ENCODE measurements around the gene OR5H1.
"Not testable (repeated sequence)": the region's sequence is repeated elsewhere in the genome, so short reads cannot be mapped to it uniquely, and the experiment has no call there.

The OR5H1 gene

GRCh38 chr3:98130421-98130820 is at the start of gene OR5H1:
Gene OR5H1 (plus strand): TSS chr3:98130721. CDS start chr3:98132698, 1,977 bp downstream.
- DNase-seq (ENCODE audit: low spot score) = no peak

- DNase-seq (ENCODE audit: low spot score) = no peak
These were observed 43.6 kb upstream of the OR5H1 start, which contains the start of gene OR5AC2 for GRCh38 chr3:98086873-98087272. Gene OR5AC2 (plus strand): TSS chr3:98087173. CDS start chr3:98087173, 0 bp downstream.

GRCh38 chr3:98095882-98096281 is 34.6 kb upstream of the OR5H1 start:
- no peak for DNase-seq (ENCODE audit: low spot score)

GRCh38 chr3:98099848-98100247 is 30.7 kb upstream of the OR5H1 start:
- no peak for DNase-seq (ENCODE audit: low spot score)

GRCh38 chr3:98108162-98108561 is 22.4 kb upstream of the OR5H1 start:
- no peak for DNase-seq (ENCODE audit: low spot score)

- DNase-seq (ENCODE audit: low spot score) = no peak
These were observed 20.5 kb upstream of the OR5H1 start for GRCh38 chr3:98109807-98110549.

GRCh38 chr3:98110550-98110908 is 20.0 kb upstream of the OR5H1 start:
- DNase-seq (ENCODE audit: low spot score) = no peak

GRCh38 chr3:98114264-98114663 is 16.3 kb upstream of the OR5H1 start:
- no peak for DNase-seq (ENCODE audit: low spot score)

GRCh38 chr3:98115717-98116116 is 14.8 kb upstream of the OR5H1 start:
- DNase-seq (ENCODE audit: low spot score) = no peak

GRCh38 chr3:98136631-98137030 is 6.1 kb downstream of the OR5H1 start:
- DNase-seq (ENCODE audit: low spot score) = no peak

GRCh38 chr3:98137826-98138557 is 7.5 kb downstream of the OR5H1 start:
- DNase-seq (ENCODE audit: low spot score) = not testable (repeated sequence)

- no peak for DNase-seq (ENCODE audit: low spot score)
These were observed 10.0 kb downstream of the OR5H1 start for GRCh38 chr3:98140531-98140930.

- DNase-seq (ENCODE audit: low spot score) = no peak
These were observed 16.7 kb downstream of the OR5H1 start, which contains the start of gene OR5H14 for GRCh38 chr3:98147179-98147578. Gene OR5H14 (plus strand): TSS chr3:98147479. CDS start chr3:98149386, 1,907 bp downstream.

- no peak for DNase-seq (ENCODE audit: low spot score)
These were observed 18.2 kb downstream of the OR5H1 start for GRCh38 chr3:98148751-98149150.

GRCh38 chr3:98149456-98149855 is 18.9 kb downstream of the OR5H1 start:
- DNase-seq (ENCODE audit: low spot score) = not testable (repeated sequence)

- DNase-seq (ENCODE audit: low spot score) = no peak
These were observed 20.7 kb downstream of the OR5H1 start for GRCh38 chr3:98151241-98151640.

GRCh38 chr3:98166396-98166795 is 35.9 kb downstream of the OR5H1 start, which contains the start of gene OR5H15:
Gene OR5H15 (plus strand): TSS chr3:98166696. CDS start chr3:98168700, 2,004 bp downstream.
- DNase-seq (ENCODE audit: low spot score) = no peak

GRCh38 chr3:98171071-98171470 is 40.5 kb downstream of the OR5H1 start:
- DNase-seq (ENCODE audit: low spot score) = no peak

GRCh38 chr3:98172621-98173020 is 42.1 kb downstream of the OR5H1 start:
- no peak for DNase-seq (ENCODE audit: low spot score)

GRCh38 chr3:98180319-98180890 is 49.9 kb downstream of the OR5H1 start:
- no peak for DNase-seq (ENCODE audit: low spot score)

GRCh38 chr3:98182196-98182595 is 51.7 kb downstream of the OR5H1 start:
- DNase-seq (ENCODE audit: low spot score) = no peak

GRCh38 chr3:98185180-98185579 is 54.7 kb downstream of the OR5H1 start:
- DNase-seq (ENCODE audit: low spot score) = no peak

Data from activated CD4-positive, alpha-beta T cell treated with anti-CD3 and anti-CD28 coated beads, Interleukin-2, Interleukin-4, amounts not matched to agents 100 ng/mL and 50 ng/mL, durations not matched to agents 16 hours and 8 hours (primary cell).